Measurements from ENCODE around the gene OTUD7B. TPM values are rescaled to one million over a fixed set of nuclear protein-coding genes. Genes with fewer than 3 reads are reported as not detected.

The OTUD7B gene
- total RNA-seq, 1 experiment from 2014 or later = 23.5 TPM

GRCh38 chr1:150005606-150006005 is 4.9 kb downstream of the OTUD7B start:
- DNase-seq = no peak
- Histone ChIP-seq H3K4ac (ENCODE audit: low read depth, low read length) (no peak overlapping the region), H2BK15ac (ENCODE audit: low read depth, low read length) (no peak overlapping the region), H3K18ac (ENCODE audit: insufficient read length, low read depth, low read length) (no peak overlapping the region), H3K9me3 (ENCODE audit: control insufficient read depth, low read depth, low read length) (no peaks in the 10 kb centered on the region), H3K4me1 (ENCODE audit: insufficient read depth, low read length) (no peaks in the 10 kb centered on the region), H3K9ac (ENCODE audit: extremely low read depth, insufficient read length, low read length) (no peak overlapping the region), H3T11ph (ENCODE audit: low read length) (no peak overlapping the region), H3K4me2 (ENCODE audit: insufficient read depth, insufficient read length, low read length) (no peak overlapping the region), H2BK120ac (ENCODE audit: low read depth, low read length, poor library complexity, severe bottlenecking) (no peak overlapping the region), H4K20me1 (ENCODE audit: control insufficient read depth, insufficient read depth, insufficient read length) (peaks cover 2% of the 10 kb centered on the region), H3K14ac (ENCODE audit: insufficient read depth, low read length) (no peak overlapping the region), H2AK5ac (ENCODE audit: insufficient read length, low read length) (no peak overlapping the region), H4K8ac (replicated peaks; ENCODE audit: insufficient read length, low read depth, low read length) (no peak overlapping the region), H3K27ac (ENCODE audit: insufficient read length, low read depth, low read length) (no peak overlapping the region), H4K91ac (ENCODE audit: insufficient read length, low read depth, low read length) (no peak overlapping the region), H2AFZ (ENCODE audit: low read length) (no peak overlapping the region), H2BK5ac (ENCODE audit: insufficient read length, low read length) (no peak overlapping the region), H3K23me2 (ENCODE audit: insufficient read length, low read depth, low read length, poor library complexity, severe bottlenecking) (peaks cover 12% of the 10 kb centered on the region), H2BK12ac (ENCODE audit: insufficient read length, low read depth, low read length) (no peak overlapping the region), H3K27me3 (ENCODE audit: insufficient read depth, low read length) (no peaks in the 10 kb centered on the region), H3K23ac (ENCODE audit: insufficient read length, low read depth, low read length) (no peak overlapping the region), H3K79me1 (ENCODE audit: insufficient read depth, low read depth, low read length, poor library complexity, severe bottlenecking) (no peaks in the 10 kb centered on the region), H4K5ac (ENCODE audit: insufficient read length, low read depth, low read length) (no peak overlapping the region), H2BK20ac (ENCODE audit: low read depth, low read length, poor library complexity, severe bottlenecking) (no peak overlapping the region), H3K56ac (ENCODE audit: insufficient read length, low read depth, low read length) (no peak overlapping the region), H3K79me2 (ENCODE audit: insufficient read depth, low read length) (peaks cover 4% of the 10 kb centered on the region)
- WGBS (ENCODE audit: extremely low coverage, insufficient read length, low lambda C conversion rate) = no CpG with 5 or more reads among the region's 2 CpGs
- no peak overlapping the region for H3K4me3 Mint-ChIP-seq
- H3K27me3 Mint-ChIP-seq (ENCODE audit: low read depth) = no peaks in the 10 kb centered on the region; the same call in 1 of the 2 replicates
- no peaks in the 10 kb centered on the region; a peak in 1 of 5 replicates for H3K9me3 Mint-ChIP-seq
- no peak for TF ChIP-seq CTCF (conservative IDR thresholded peaks at IDR 0.05)
- H3K36me3 Mint-ChIP-seq (ENCODE audit: insufficient read depth in 1 of 3, low read depth in 3 of 3) = peaks cover 7 to 31% (median 27%) of the 10 kb centered on the region in 3 experiments; a peak in 6 of 7 replicates
- H3K27ac Mint-ChIP-seq = no peak overlapping the region
- peaks cover 20 to 44% of the 10 kb centered on the region in 2 experiments for H3K4me1 Mint-ChIP-seq
